Erythroblast (primary cell): ENCODE measurements around the gene CD74.

ENCODE experiments used
- DNase-seq, 2 experiments: peaks; one replicate each; lab custom pipeline; 2025; lab: John Stamatoyannopoulos, UW
- GATA1 ChIP-seq: IDR thresholded peaks from 2 replicates; pipeline ENCODE4 v1.6.1; 2011; ENCODE audit warnings: low read depth, mild to moderate bottlenecking, control low read depth, low read length, moderate library complexity
- POLR2A ChIP-seq: IDR thresholded peaks from 2 replicates; pipeline ENCODE4 v1.6.1; 2011; ENCODE audit warnings: mild to moderate bottlenecking, low read length

The CD74 gene

DNA sequence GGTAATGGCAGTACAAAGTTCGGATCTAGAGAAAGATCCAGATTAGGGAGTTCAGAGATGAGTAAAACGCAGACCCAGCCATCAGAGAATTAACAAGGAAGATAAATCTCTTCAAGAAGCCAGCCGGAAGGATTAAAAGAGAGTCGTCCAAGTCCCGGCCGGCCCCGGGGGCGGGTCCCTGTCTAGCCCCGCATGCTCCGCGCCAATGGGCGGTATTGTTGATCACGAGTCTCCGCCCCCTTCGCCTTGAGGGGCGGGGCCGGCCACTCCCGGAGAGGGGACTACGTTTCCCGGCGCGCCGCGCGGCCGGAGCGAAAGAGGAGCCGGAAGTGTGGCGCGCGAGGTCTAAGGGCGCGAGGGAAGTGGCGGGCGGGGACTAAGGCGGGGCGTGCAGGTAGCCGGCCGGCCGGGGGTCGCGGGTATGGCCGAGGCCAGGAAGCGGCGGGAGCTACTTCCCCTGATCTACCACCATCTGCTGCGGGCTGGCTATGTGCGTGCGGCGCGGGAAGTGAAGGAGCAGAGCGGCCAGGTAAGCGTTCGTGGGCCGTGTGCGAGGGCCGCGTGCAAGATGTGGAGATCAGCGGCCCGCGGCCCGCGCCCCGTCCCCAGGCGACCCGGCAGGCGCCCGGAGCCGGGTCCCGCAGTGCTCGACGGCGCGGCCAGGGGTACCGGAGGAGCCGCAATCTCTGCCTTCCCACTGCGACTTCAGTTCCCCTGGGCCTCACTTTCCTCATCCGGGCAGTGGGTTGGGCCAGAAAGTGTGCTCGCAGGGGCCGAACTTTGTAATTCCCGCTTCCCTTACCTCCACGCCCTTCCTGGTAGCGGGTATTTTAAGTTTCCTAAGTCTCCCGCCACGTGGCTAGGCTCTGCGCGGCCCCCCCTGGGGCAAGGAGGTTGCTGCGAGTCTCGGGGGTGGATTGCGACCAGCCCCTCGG is 55.1 kb downstream of the CD74 start, which contains the start of gene TCOF1:
Gene TCOF1 (plus strand): TSS at position 372 of the 935 bp plus-strand sequence. CDS start 50 bp downstream, at position 422.
- DNase-seq = peak; percentile 94 to 96
- TF ChIP-seq POLR2A (peak; percentile 25), GATA1 (no peak)

DNA sequence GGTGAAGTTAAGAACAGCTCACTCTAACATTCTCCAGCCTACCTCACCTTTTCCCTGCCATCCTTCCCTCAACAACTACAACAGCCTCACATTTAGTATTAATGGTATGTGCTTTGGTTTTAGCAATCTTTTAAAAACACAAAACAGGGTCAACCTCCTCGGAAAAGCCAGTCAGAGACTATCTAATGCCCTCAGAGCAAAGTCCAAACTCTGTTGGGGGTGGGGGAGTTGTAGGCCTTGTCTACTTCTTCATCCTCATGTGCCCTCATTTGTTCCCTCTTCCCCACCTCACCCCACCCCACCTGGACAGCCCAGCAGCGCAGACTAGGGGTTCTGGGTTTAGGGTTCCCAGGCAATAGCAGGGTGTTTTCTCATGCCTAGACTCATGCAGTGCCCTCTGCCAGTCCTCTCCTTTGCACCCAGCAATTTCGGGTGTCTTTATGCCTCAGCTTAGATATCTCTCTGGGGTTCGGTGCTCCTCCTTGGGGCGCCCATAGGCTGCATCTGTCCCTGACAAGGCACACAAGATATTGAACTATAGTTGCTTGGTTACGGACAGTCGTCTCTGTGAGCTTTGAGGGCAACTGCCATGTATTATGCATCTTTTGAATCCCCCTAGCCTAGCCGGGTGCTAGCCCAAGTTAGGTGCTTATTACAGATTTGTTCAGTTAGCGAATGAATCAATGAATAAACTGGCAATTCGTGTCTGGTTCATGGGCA is 56.0 kb downstream of the CD74 start:
- TF ChIP-seq GATA1 (no peak), POLR2A (no peak)
- DNase-seq = no peak

DNA sequence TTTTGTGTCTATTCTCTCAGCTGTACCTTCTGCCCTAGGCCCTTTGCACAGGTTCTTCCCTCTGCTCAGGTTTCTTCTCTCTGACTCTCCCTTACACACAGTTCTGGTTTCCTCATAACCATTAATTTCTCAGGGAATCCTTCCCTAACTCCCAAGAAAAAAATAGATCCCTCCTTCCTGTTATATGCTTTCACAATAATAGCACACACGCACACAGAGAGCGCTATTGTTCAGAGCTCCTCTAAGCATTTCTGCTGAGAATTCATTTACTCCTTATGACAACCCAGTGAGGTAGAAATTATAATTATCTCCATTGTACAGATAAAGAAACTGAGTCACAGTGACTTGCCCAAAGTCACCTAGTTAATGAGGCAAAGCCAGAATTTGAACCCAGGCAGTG is 56.9 kb downstream of the CD74 start:
- TF ChIP-seq POLR2A (no peak), GATA1 (no peak)
- DNase-seq = no peak

DNA sequence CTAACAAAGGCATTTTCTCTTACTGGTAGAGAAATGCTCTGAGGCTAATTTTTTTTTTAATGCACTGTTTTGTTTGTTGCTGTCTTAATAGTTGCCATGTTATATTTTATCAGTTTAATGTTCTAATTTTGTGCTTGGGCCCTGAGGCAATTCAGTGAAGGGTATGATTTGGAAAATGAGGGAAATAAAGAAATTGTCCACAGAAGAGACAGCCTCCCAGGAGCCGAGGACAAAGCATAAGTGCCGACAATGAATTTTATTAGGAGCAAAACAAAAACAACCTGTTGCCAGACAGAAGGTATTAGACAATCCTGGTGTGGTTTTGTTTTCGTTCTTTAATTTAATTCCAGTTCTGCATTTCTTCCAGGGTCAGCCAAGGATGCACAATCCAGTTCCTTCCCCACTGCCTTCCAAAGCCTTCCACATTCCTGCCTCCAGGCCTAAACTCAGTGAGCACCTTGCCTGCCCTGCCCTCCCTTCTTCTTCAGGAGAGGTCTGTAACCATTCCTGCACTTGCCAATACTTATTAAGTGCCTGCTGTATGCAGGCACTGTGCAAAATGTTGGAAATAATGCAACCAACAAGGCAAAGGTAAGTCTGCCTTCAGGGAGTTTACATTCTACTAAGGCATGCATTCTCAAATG is 59.6 kb downstream of the CD74 start:
- TF ChIP-seq GATA1 (no peak), POLR2A (no peak)
- no peak for DNase-seq

DNA sequence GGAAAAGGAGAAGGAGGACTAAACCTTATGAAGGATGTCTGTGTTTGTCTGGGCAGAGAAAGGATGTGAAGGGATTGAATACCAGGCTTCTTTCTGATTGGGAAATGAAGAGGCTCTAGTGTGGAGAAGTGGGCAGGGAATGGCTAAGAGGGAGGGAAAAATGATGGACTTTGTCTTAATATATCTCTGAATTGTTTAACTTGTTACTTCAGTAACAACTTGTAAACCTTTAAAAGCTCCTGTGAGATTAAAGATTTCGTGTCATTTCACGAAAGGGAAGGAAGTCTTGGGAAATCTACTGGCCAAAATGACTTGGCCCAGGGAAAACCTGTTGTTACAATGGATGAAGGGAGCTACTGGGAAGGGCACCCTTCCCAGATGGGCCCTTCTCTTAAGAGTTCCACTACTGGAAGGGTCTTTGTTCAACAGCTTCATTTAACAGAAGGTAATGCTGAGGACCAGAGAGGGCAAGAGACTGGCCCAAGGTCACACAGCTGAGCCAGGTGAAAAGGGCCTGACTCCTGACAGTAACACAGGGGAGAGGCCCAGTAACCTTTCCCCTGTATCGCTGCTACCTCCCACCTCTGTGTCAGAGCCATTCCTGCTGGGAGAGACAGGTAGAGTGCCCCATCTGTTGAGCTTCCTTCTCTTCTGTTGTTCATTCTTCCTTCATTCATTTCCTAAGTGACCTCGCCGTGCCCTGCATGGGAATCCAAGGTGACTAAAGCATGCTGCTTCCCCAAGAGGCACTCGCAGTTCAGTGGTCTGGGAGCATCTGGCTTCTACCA is 60.3 kb downstream of the CD74 start:
- DNase-seq = no peak
- TF ChIP-seq GATA1 (no peak), POLR2A (no peak)
